B cell (primary cell): ENCODE results near the gene CTSL. TPM values are rescaled to one million over a fixed set of nuclear protein-coding genes. Genes with fewer than 3 reads are reported as not detected.

ENCODE experiments used
- ATAC-seq: fragments of 200-7000 bp; cut with Tn5 transposase; one replicate; pipeline ENCODE4 v1.10.0; 2021; ENCODE audit warnings: low read depth, mild to moderate bottlenecking, moderate number of reproducible peaks, moderate library complexity
- CTCF ChIA-PET: fragments of 350-600 bp; sonication (Branson Sonifier 250); formaldehyde crosslinking; loops from one replicate; lab custom pipeline; 2021; ENCODE audit warnings: antibody characterized with exemption, inconsistent platforms; lab: Charles Lee
- POLR2A ChIA-PET: fragments of 350-600 bp; sonication (Branson Sonifier 250); formaldehyde crosslinking; loops from one replicate; lab custom pipeline; 2021; ENCODE audit warnings: antibody characterized with exemption; lab: Charles Lee
- DNase-seq: peaks from one replicate; pipeline ENCODE4 v3.0.0; 2013
- H2AFZ ChIP-seq: 2 replicates; pipeline ENCODE4 v1.6.1; 2012; ENCODE audit warnings: mild to moderate bottlenecking, low read depth, low read length; ENCODE audit not compliant: insufficient read depth, poor library complexity, severe bottlenecking
- H3K27ac ChIP-seq, 2 donors: 1 replicate in 1 of 2; 2 replicates in 1 of 2; pipeline ENCODE4 v1.5.1; 2012 to 2013; ENCODE audit warnings: low read length in 2 of 2, mild to moderate bottlenecking in 2 of 2, moderate library complexity in 1 of 2
- H3K27me3 ChIP-seq, 4 experiments: fragments of 200-600 bp in 1 of 4; sonication (generic) in 1 of 4; replicated peaks in 1 of 4; 1 replicate in 2 of 4; 2 replicates in 2 of 4; pipeline versions ENCODE4 v1.6.1 to v1.7.0; 2013 to 2016; ENCODE audit warnings: low read length in 3 of 4, mild to moderate bottlenecking in 2 of 4, mixed read lengths in 1 of 4, moderate library complexity in 1 of 4; ENCODE audit not compliant: insufficient read depth in 4 of 4, control insufficient read depth in 3 of 4; ENCODE audit errors: control extremely low read depth in 1 of 4
- H3K36me3 ChIP-seq, 2 experiments: replicated peaks in 1 of 2; 1 replicate in 1 of 2; 2 replicates in 1 of 2; pipeline versions ENCODE4 v1.6.1 to v1.7.1; 2013; ENCODE audit warnings: low read length in 1 of 2; ENCODE audit not compliant: insufficient read depth in 2 of 2, control insufficient read depth in 1 of 2; ENCODE audit errors: control extremely low read depth in 1 of 2, extremely low read depth in 1 of 2
- H3K4me1 ChIP-seq, 2 donors: fragments of 200-600 bp in 1 of 2; sonication (generic) in 1 of 2; 1 replicate in 1 of 2; 2 replicates in 1 of 2; pipeline versions ENCODE4 v1.5.1 to v1.6.1; 2013 to 2017; ENCODE audit warnings: low read length in 2 of 2; ENCODE audit not compliant: control insufficient read depth in 2 of 2, insufficient read depth in 2 of 2
- H3K4me2 ChIP-seq: replicated peaks from 2 replicates; pipeline ENCODE3; 2012; ENCODE audit warnings: mild to moderate bottlenecking, low read depth, low read length; ENCODE audit not compliant: poor library complexity, severe bottlenecking
- H3K4me3 ChIP-seq, 5 experiments: fragments of 200-600 bp in 1 of 5; sonication (generic) in 1 of 5; 1 replicate in 3 of 5; 2 replicates in 2 of 5; pipeline versions ENCODE4 v1.5.1 to v1.7.0; 2011 to 2016; ENCODE audit warnings: low read length in 4 of 5, mild to moderate bottlenecking in 4 of 5, low read depth in 2 of 5, control low read depth in 1 of 5, moderate library complexity in 1 of 5; ENCODE audit not compliant: insufficient read depth in 1 of 5; ENCODE audit errors: control extremely low read depth in 1 of 5, extremely low read depth in 1 of 5
- H3K79me2 ChIP-seq: fragments of 200-600 bp; sonication (generic); one replicate; pipeline ENCODE4 v1.6.0; 2016; ENCODE audit warnings: low read length; ENCODE audit not compliant: control insufficient read depth, insufficient read depth
- H3K9ac ChIP-seq: fragments of 200-600 bp; sonication (generic); 2 replicates; pipeline ENCODE4 v1.6.1; 2017; ENCODE audit warnings: mild to moderate bottlenecking, low read length, moderate library complexity
- H3K9me3 ChIP-seq, 3 donors: one replicate each; pipeline versions ENCODE4 v1.6.1 to v1.7.1; 2013; ENCODE audit warnings: low read length in 2 of 3; ENCODE audit not compliant: control insufficient read depth in 2 of 3, insufficient read depth in 1 of 3; ENCODE audit errors: control extremely low read depth in 1 of 3
- H4K20me1 ChIP-seq: 2 replicates; pipeline ENCODE4 v1.6.0; 2012; ENCODE audit warnings: mild to moderate bottlenecking, low read length; ENCODE audit not compliant: insufficient read depth, control insufficient read depth, poor library complexity, severe bottlenecking
- H3K27ac Mint-ChIP-seq: one replicate; pipeline ENCODE4 v1.8.0; 2021; ENCODE audit warnings: mixed read lengths
- H3K27me3 Mint-ChIP-seq: one replicate; pipeline ENCODE4 v1.8.0; 2021; ENCODE audit warnings: mixed read lengths
- H3K4me1 Mint-ChIP-seq: one replicate; pipeline ENCODE4 v1.8.0; 2021; ENCODE audit warnings: mixed read lengths
- H3K4me3 Mint-ChIP-seq: one replicate; pipeline ENCODE4 v1.8.0; 2021; ENCODE audit warnings: mixed read lengths
- H3K9me3 Mint-ChIP-seq: one replicate; pipeline ENCODE4 v1.8.0; 2022; ENCODE audit warnings: mixed read lengths; ENCODE audit not compliant: insufficient read depth
- EZH2 ChIP-seq: IDR thresholded peaks from 2 replicates; pipeline ENCODE4 v1.6.1; 2012; ENCODE audit warnings: borderline replicate concordance, low read depth, mild to moderate bottlenecking, moderate library complexity, low read length; ENCODE audit not compliant: insufficient read depth, poor library complexity, severe bottlenecking
- WGBS: methylation state at CpG from one replicate; pipeline ENCODE4 v1.1.5; 2013; ENCODE audit warnings: missing lambda C conversion rate; ENCODE audit not compliant: insufficient coverage; 5-methylcytosine and 5-hydroxymethylcytosine counted together
- intact Hi-C: fragments of 100-400 bp; cut with micrococcal nuclease; formaldehyde crosslinking; loops from one replicate; pipeline ENCODE4 v1.10.0; 2022
- polyA plus RNA-seq: library from polyadenylated mRNA; depleted of rRNA; stranded (reverse); fragments of >200 nt; gene quantifications from 2 replicates; pipeline ENCODE4 v1.2.3, GENCODE V29; 2012
- total RNA-seq, 2 donors: library from RNA; stranded (reverse); fragments of 120-200 nt in 1 of 2; gene quantifications; 1 replicate in 1 of 2; 2 replicates in 1 of 2; pipeline versions ENCODE4 v1.2.3 to v1.2.4, GENCODE V29; 2013 to 2022
- TF ChIP-seq, protein P1 (sequence below): fragments of 200-600 bp; IDR thresholded peaks from one replicate; pipeline ENCODE4 v1.8.0; 2022; ENCODE audit warnings: antibody characterized with exemption, mild to moderate bottlenecking

Gene CTSL
- total and polyA plus RNA-seq, 2 donors (not counting 1 experiment from before 2014, with no cell fraction given), result 0.13 to 0.74 TPM

GRCh38 chr9:87734106-87734505, 8.2 kb downstream of the CTSL start:
- WGBS, result no CpG with 5 or more reads among the region's 2 CpGs
- ATAC-seq (no peak), DNase-seq (no peak)
- H3K4me3 Mint-ChIP-seq, result no peak overlapping the region
- POLR2A ChIA-PET, result no interaction called here
- no peaks in the 10 kb centered on the region for H3K4me1 Mint-ChIP-seq
- no peaks in the 10 kb centered on the region for H3K27me3 ChIP-seq
- CTCF ChIA-PET, result no interaction called here
- H3K9me3 Mint-ChIP-seq, result no peaks in the 10 kb centered on the region
- no peak overlapping the region for H3K9ac ChIP-seq
- no peaks in the 10 kb centered on the region for H3K79me2 ChIP-seq
- H3K4me1 ChIP-seq, result no peaks in the 10 kb centered on the region
- TF ChIP-seq, protein P1, sequence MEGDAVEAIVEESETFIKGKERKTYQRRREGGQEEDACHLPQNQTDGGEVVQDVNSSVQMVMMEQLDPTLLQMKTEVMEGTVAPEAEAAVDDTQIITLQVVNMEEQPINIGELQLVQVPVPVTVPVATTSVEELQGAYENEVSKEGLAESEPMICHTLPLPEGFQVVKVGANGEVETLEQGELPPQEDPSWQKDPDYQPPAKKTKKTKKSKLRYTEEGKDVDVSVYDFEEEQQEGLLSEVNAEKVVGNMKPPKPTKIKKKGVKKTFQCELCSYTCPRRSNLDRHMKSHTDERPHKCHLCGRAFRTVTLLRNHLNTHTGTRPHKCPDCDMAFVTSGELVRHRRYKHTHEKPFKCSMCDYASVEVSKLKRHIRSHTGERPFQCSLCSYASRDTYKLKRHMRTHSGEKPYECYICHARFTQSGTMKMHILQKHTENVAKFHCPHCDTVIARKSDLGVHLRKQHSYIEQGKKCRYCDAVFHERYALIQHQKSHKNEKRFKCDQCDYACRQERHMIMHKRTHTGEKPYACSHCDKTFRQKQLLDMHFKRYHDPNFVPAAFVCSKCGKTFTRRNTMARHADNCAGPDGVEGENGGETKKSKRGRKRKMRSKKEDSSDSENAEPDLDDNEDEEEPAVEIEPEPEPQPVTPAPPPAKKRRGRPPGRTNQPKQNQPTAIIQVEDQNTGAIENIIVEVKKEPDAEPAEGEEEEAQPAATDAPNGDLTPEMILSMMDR, result no peak
- TF ChIP-seq EZH2, result no peak
- H3K27ac Mint-ChIP-seq, result no peak overlapping the region
- no peak overlapping the region for H3K4me3 ChIP-seq
- H3K27ac ChIP-seq, result no peak overlapping the region
- H3K9me3 ChIP-seq, result no peaks in the 10 kb centered on the region
- intact Hi-C loops, result no loop called here
- H3K36me3 ChIP-seq, result no peaks in the 10 kb centered on the region
- no peak overlapping the region for H2AFZ ChIP-seq
- H4K20me1 ChIP-seq, result no peaks in the 10 kb centered on the region
- H3K4me2 ChIP-seq, result no peak overlapping the region
- H3K27me3 Mint-ChIP-seq, result peaks cover 24% of the 10 kb centered on the region

DNA sequence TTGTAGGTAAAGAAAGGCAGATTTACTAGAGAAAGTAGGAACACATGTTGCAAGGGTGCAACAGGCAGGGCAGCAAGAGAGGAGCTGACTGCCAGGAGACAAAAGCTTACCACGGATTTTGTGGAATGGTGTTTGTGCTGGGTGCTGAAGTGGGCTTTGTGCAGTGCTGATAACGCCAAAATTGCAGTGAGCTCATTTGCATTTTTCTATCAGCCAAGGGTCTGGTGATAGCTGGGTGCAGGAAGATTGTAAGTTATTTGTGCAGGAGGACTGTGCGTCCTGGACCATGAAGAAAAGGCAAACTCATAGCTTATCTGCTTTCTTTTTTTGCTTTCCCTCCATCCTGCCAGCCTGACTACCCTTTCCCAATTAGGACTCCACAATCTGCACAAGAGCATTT, 13.6 kb downstream of the CTSL start:
- Histone ChIP-seq H3K27me3 (no peaks in the 10 kb centered on the region), H4K20me1 (no peaks in the 10 kb centered on the region), H3K36me3 (no peaks in the 10 kb centered on the region), H2AFZ (no peak overlapping the region), H3K27ac (no peak overlapping the region), H3K4me3 (no peak overlapping the region), H3K79me2 (no peaks in the 10 kb centered on the region), H3K4me1 (no peaks in the 10 kb centered on the region), H3K9me3 (no peaks in the 10 kb centered on the region), H3K9ac (no peak overlapping the region), H3K4me2 (no peak overlapping the region)
- TF ChIP-seq, protein P1, result no peak
- no peak for TF ChIP-seq EZH2
- 92% methylated on average over 2 of the region's 3 CpGs for WGBS
- CTCF ChIA-PET, result no interaction called here
- no peak overlapping the region for H3K4me3 Mint-ChIP-seq
- H3K9me3 Mint-ChIP-seq, result peaks cover 2% of the 10 kb centered on the region
- no peak for DNase-seq
- H3K4me1 Mint-ChIP-seq, result no peaks in the 10 kb centered on the region
- no peak for ATAC-seq
- intact Hi-C loops, result no loop called here
- no peaks in the 10 kb centered on the region for H3K27me3 Mint-ChIP-seq
- POLR2A ChIA-PET, result no interaction called here
- H3K27ac Mint-ChIP-seq, result no peak overlapping the region
